Measurements from ENCODE around the gene IGSF21. TPM values are rescaled to one million over a fixed set of nuclear protein-coding genes. Genes with fewer than 3 reads are reported as not detected.

Gene IGSF21
- total and polyA plus RNA-seq, 9 donors, result 0.04 to 0.48 (median 0.21) TPM; not detected in 1

DNA sequence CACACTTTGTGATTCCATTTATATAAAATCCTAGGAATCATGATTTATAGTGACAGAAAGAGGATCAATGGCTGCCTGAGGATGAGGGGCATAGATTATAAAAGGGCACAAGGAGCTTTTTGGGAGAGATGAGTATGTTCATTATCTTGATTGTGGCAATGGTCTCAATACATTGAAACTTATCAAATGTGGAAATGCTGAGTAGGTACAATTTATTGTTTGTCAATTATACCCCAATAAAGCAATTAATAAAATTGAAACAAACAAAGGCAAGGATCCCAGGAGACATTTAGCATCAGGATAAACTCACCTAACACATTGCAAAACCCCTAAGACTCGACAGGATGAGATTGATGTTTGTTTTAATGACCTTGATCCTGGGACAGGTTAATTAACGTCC is 220.1 kb downstream of the IGSF21 start:
- Histone ChIP-seq H3K4me1 (ENCODE audit: control insufficient read depth, insufficient read depth, low read length) (no peaks in the 10 kb centered on the region), H3K4me3 (ENCODE audit: low read length) (no peak overlapping the region), H3K27ac (ENCODE audit: low read length) (no peak overlapping the region), H3K9me3 (replicated peaks; ENCODE audit: control insufficient read depth, low read depth, low read length) (no peaks in the 10 kb centered on the region), H3K27me3 (ENCODE audit: control insufficient read depth, insufficient read depth, low read length) (peaks cover 11% of the 10 kb centered on the region), H3K36me3 (ENCODE audit: control insufficient read depth, insufficient read depth, low read length) (no peaks in the 10 kb centered on the region)
- no peak for DNase-seq
- no CpG with 5 or more reads among the region's 2 CpGs for WGBS (ENCODE audit: insufficient coverage)

DNA sequence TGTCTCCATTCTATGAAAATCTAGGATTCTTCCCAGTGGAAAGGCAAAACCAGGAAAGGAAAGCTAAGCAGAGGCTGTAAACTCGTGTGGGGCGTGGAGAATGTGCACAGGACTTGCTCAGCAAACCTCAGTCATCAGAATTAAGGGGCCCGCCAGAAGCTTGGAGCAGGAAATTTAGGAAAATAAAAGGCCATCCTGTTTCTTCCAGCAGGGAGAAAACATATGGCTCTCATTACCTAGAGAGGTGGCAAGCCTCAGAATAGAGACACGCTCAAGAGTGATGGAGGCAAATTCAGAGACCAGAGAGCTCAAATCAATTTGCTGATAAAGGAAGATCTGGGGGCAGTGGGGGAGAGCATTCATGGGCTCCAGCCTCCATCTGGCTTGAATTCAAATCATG is 221.2 kb downstream of the IGSF21 start:
- H3K4me1 ChIP-seq (ENCODE audit: control insufficient read depth, insufficient read depth, low read length), result no peaks in the 10 kb centered on the region
- 6% methylated on average over 2 of the region's 4 CpGs for WGBS (ENCODE audit: insufficient coverage)
- H3K9me3 ChIP-seq (replicated peaks; ENCODE audit: control insufficient read depth, low read depth, low read length), result no peaks in the 10 kb centered on the region
- H3K27ac ChIP-seq (ENCODE audit: low read length), result no peak overlapping the region
- peaks cover 12% of the 10 kb centered on the region for H3K27me3 ChIP-seq (ENCODE audit: control insufficient read depth, insufficient read depth, low read length)
- H3K4me3 ChIP-seq (ENCODE audit: low read length), result no peak overlapping the region
- no peaks in the 10 kb centered on the region for H3K36me3 ChIP-seq (ENCODE audit: control insufficient read depth, insufficient read depth, low read length)
- no peak for DNase-seq

DNA sequence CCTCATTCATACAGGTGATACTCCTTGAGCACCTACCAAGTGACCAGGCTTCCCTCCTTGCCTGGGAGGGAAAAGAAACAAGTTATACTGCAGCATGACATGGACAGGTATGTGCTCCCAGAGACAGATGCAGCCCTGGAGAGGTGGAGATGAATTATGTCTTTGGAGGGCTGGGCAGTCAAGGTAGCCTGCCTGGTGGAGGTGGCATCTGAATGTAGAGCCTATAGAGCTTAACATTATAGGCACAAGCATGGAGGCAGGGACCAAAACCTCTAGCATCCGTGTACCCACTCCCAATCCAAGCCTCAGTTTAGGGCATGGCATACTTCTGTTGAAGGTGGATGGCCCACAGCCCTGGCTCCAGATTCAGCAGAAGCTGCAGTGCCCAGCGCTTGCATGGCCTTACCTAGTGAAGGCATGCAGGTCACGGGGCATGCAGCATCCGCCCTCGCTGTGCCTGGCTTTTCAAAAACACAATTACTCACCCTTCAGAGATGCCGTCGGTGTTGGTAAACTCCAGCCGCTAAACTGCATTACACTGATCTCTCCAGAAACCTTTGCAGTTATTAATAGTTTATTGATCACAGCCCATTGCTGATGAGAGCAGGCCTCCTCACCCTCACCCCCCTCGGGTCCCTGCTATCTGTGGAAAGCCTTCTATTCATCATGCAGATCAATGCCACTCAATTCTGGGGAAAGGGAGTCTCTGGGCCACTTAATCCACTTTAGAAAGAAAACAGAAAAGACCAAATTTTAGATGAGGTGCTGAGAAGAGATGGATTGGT is 222.1 kb downstream of the IGSF21 start:
- 94% methylated on average over 3 of the region's 9 CpGs for WGBS (ENCODE audit: insufficient coverage)
- no peak overlapping the region for H3K27ac ChIP-seq (ENCODE audit: low read length)
- H3K4me3 ChIP-seq (ENCODE audit: low read length), result no peak overlapping the region
- DNase-seq, result no peak
- H3K9me3 ChIP-seq (replicated peaks; ENCODE audit: control insufficient read depth, low read depth, low read length), result no peaks in the 10 kb centered on the region
- no peaks in the 10 kb centered on the region for H3K4me1 ChIP-seq (ENCODE audit: control insufficient read depth, insufficient read depth, low read length)
- peaks cover 5% of the 10 kb centered on the region for H3K27me3 ChIP-seq (ENCODE audit: control insufficient read depth, insufficient read depth, low read length)
- H3K36me3 ChIP-seq (ENCODE audit: control insufficient read depth, insufficient read depth, low read length), result no peaks in the 10 kb centered on the region

DNA sequence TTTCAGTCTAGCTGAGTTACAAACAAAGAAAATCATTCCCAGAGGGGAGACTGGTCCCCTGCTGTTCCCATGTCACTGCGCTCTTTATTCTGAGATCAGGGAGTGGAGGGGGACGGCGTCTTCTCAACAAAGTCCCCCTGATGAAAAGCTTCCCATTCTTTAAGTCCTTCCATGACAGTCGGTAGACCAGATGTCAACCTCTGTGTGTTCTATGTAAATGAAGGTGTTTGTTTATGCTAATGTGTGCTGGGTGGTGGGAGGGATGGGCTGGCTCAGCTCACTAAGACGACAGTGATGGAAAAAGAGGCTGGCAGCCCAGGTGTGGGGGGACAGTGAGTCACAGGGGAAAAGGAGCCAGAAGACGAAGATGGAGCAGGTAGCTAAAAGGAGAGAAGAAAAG is 225.0 kb downstream of the IGSF21 start:
- Histone ChIP-seq H3K4me1 (ENCODE audit: control insufficient read depth, insufficient read depth, low read length) (no peaks in the 10 kb centered on the region), H3K36me3 (ENCODE audit: control insufficient read depth, insufficient read depth, low read length) (no peaks in the 10 kb centered on the region), H3K9me3 (replicated peaks; ENCODE audit: control insufficient read depth, low read depth, low read length) (no peaks in the 10 kb centered on the region), H3K4me3 (ENCODE audit: low read length) (no peak overlapping the region), H3K27ac (ENCODE audit: low read length) (no peak overlapping the region), H3K27me3 (ENCODE audit: control insufficient read depth, insufficient read depth, low read length) (peaks cover 4% of the 10 kb centered on the region)
- 31% methylated on average over 3 of the region's 6 CpGs for WGBS (ENCODE audit: insufficient coverage)
- DNase-seq, result no peak

DNA sequence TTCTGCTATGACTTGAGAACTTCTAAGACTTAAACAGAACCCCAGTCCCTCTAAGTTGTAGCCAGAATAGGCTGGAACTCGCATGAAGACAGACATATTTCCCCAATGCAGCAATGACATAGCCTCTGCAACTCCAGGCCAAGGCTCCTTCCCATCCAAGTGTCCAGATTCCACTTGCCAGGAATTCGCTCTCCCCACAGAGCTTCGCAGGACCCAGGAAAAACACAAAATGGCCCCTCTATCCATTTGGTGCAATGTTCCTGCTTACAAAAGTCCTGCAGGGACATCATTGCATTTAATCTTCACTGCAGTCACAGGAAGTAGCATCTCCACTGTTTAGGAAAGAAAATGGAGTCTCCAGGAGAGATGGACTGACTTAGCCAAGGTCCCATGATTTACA is 225.6 kb downstream of the IGSF21 start:
- no peak for DNase-seq
- Histone ChIP-seq H3K4me3 (ENCODE audit: low read length) (no peak overlapping the region), H3K9me3 (replicated peaks; ENCODE audit: control insufficient read depth, low read depth, low read length) (no peaks in the 10 kb centered on the region), H3K27ac (ENCODE audit: low read length) (no peak overlapping the region), H3K36me3 (ENCODE audit: control insufficient read depth, insufficient read depth, low read length) (no peaks in the 10 kb centered on the region), H3K27me3 (ENCODE audit: control insufficient read depth, insufficient read depth, low read length) (peaks cover 6% of the 10 kb centered on the region), H3K4me1 (ENCODE audit: control insufficient read depth, insufficient read depth, low read length) (no peaks in the 10 kb centered on the region)
- 76% methylated on average over 2 of the region's 3 CpGs for WGBS (ENCODE audit: insufficient coverage)

DNA sequence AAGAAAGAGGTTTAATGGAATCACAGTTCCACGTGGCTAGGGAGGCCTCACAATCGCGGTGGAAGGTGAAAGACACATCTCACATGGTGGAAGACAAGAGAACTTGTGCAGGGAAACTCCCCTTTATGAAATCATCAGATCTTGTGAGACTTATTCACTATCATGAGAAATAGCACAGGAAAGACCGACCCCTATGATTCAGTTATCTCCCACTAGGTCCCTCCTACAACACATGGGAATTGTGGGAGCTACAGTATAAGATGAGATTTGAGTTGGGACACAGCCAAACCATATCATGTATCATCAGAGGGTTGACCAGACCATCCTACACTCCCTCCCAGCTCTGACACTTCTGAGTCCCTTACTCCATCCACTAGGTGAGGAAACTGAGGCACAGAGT is 229.2 kb downstream of the IGSF21 start:
- H3K27me3 ChIP-seq (ENCODE audit: control insufficient read depth, insufficient read depth, low read length), result peaks cover 6% of the 10 kb centered on the region
- no peak overlapping the region for H3K4me3 ChIP-seq (ENCODE audit: low read length)
- no peaks in the 10 kb centered on the region for H3K4me1 ChIP-seq (ENCODE audit: control insufficient read depth, insufficient read depth, low read length)
- no peak for DNase-seq
- H3K27ac ChIP-seq (ENCODE audit: low read length), result no peak overlapping the region
- no peaks in the 10 kb centered on the region for H3K9me3 ChIP-seq (replicated peaks; ENCODE audit: control insufficient read depth, low read depth, low read length)
- WGBS (ENCODE audit: insufficient coverage), result 80% methylated on average over 1 of the region's 4 CpGs
- H3K36me3 ChIP-seq (ENCODE audit: control insufficient read depth, insufficient read depth, low read length), result no peaks in the 10 kb centered on the region

DNA sequence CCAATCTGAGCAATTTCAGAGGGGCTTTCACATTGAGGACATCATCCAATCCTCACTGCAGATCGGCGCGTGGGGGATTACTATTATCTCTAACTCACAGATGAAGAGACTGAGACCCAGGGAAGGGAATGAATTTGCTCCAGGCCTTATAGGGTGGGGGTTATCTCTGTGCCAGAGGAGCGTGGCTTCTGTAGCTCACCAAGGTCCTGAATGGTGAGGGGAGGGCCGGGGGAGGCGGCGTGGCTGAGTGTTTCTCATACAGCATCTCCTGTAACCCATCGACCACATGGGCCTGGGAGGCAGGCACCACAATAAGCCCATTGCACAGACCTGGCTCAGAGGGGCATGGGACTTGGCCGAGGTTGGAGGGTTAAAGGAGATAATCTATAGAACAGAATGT is 230.2 kb downstream of the IGSF21 start:
- no peak overlapping the region for H3K27ac ChIP-seq (ENCODE audit: low read length)
- H3K9me3 ChIP-seq (replicated peaks; ENCODE audit: control insufficient read depth, low read depth, low read length), result no peaks in the 10 kb centered on the region
- peaks cover 4% of the 10 kb centered on the region for H3K27me3 ChIP-seq (ENCODE audit: control insufficient read depth, insufficient read depth, low read length)
- no peaks in the 10 kb centered on the region for H3K36me3 ChIP-seq (ENCODE audit: control insufficient read depth, insufficient read depth, low read length)
- DNase-seq, result no peak
- H3K4me1 ChIP-seq (ENCODE audit: control insufficient read depth, insufficient read depth, low read length), result no peaks in the 10 kb centered on the region
- no peak overlapping the region for H3K4me3 ChIP-seq (ENCODE audit: low read length)
- WGBS (ENCODE audit: insufficient coverage), result 48% methylated on average over 5 of the region's 9 CpGs

DNA sequence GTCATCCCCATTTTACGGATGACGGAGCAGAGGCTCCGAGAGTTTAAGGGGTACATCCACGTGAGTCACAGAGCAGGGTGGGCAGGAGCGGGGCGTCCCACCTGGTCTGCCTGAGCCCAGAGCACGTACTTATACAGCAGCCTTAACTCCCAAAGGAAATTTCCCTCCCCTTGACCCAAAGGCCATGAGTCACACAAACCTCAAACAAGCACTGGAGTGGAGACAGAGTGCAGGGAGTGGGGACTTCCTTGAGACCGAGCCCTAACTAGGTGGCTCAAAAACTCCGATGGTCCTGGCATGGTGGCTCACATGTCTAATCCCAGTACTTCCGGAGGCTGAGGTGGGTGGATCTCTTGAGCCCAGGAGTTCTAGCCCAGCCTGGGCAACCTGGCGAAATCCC is 231.6 kb downstream of the IGSF21 start:
- Histone ChIP-seq H3K4me3 (ENCODE audit: low read length) (no peak overlapping the region), H3K4me1 (ENCODE audit: control insufficient read depth, insufficient read depth, low read length) (no peaks in the 10 kb centered on the region), H3K27ac (ENCODE audit: low read length) (no peak overlapping the region), H3K9me3 (replicated peaks; ENCODE audit: control insufficient read depth, low read depth, low read length) (no peaks in the 10 kb centered on the region), H3K27me3 (ENCODE audit: control insufficient read depth, insufficient read depth, low read length) (peaks cover 2% of the 10 kb centered on the region), H3K36me3 (ENCODE audit: control insufficient read depth, insufficient read depth, low read length) (no peaks in the 10 kb centered on the region)
- 83% methylated on average over 7 of the region's 11 CpGs for WGBS (ENCODE audit: insufficient coverage)
- DNase-seq, result no peak

DNA sequence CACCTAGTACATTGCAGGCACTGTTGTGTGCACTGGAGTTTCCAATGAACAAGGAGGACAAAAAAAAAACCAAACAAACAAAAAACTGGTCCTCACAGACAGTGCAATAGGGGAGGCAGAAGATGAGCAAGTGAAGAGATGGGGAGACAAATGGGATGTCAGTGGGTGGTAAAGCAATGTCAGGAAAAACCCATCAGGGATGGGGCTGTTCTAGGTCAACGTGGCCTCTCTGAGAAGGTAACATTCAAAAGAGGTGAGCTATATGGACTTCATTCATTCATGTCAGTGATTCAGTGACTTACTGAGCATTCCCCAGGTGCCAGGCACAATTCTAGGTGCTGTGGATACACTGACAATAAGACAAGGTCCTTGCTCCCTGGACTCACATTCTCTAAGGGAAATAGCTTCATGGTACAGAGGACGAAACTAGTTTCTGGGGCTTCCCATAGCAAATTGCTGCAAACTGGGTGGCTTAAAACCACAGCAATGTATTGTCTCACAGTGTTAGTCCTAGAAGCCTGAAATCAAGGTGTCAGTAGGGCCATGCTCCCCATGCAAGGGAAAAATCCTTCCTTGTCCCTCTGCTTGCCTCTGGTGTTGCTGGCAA is 232.7 kb downstream of the IGSF21 start:
- no peak overlapping the region for H3K4me3 ChIP-seq (ENCODE audit: low read length)
- 44% methylated on average over 2 of the region's 2 CpGs for WGBS (ENCODE audit: insufficient coverage)
- no peak overlapping the region for H3K27ac ChIP-seq (ENCODE audit: low read length)
- no peaks in the 10 kb centered on the region for H3K9me3 ChIP-seq (replicated peaks; ENCODE audit: control insufficient read depth, low read depth, low read length)
- no peak for DNase-seq
- H3K36me3 ChIP-seq (ENCODE audit: control insufficient read depth, insufficient read depth, low read length), result no peaks in the 10 kb centered on the region
- peaks cover 2% of the 10 kb centered on the region for H3K27me3 ChIP-seq (ENCODE audit: control insufficient read depth, insufficient read depth, low read length)
- H3K4me1 ChIP-seq (ENCODE audit: control insufficient read depth, insufficient read depth, low read length), result no peaks in the 10 kb centered on the region

DNA sequence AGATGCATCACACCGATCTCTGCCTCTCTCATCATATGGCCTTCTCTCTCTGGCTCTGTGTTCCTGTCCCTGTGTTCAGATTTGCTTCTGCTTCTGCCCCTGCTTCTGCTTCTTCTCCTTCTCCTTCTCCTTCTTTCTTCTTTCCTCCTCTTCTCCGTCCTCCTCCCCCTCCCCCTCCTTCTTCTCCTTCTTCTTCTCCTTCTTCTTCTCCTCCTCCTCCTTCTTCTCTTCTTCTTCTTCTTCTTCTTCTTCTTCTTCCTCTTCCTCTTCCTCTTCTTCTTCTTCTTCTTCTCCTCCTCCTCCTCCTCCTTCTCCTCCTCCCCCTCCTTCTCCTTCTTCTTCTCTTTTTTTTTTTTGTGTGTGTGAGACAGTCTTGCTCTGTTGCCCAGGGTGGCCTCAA is 233.2 kb downstream of the IGSF21 start:
- Histone ChIP-seq H3K27me3 (ENCODE audit: control insufficient read depth, insufficient read depth, low read length) (peaks cover 2% of the 10 kb centered on the region), H3K27ac (ENCODE audit: low read length) (no peak overlapping the region), H3K4me3 (ENCODE audit: low read length) (no peak overlapping the region), H3K36me3 (ENCODE audit: control insufficient read depth, insufficient read depth, low read length) (no peaks in the 10 kb centered on the region), H3K4me1 (ENCODE audit: control insufficient read depth, insufficient read depth, low read length) (no peaks in the 10 kb centered on the region), H3K9me3 (replicated peaks; ENCODE audit: control insufficient read depth, low read depth, low read length) (no peaks in the 10 kb centered on the region)
- no peak for DNase-seq
- 62% methylated on average over 2 of the region's 2 CpGs for WGBS (ENCODE audit: insufficient coverage)
